Activated T-helper 2 cell treated with anti-CD3 and anti-CD28 coated beads, Interferon-gamma antibody, Interleukin-2, Interleukin-4, amounts not matched to agents 10 μg/mL and 5 μg/mL and 100 μg/mL, durations not matched to agents 14 hours and 24 hours and 36 hours (primary cell): ENCODE data around the gene USP32. TPM values are rescaled to one million over a fixed set of nuclear protein-coding genes. Genes with fewer than 3 reads are reported as not detected.
"Not testable (repeated sequence)": the region's sequence is repeated elsewhere in the genome, so short reads cannot be mapped to it uniquely, and the experiment has no call there.

ENCODE experiments used
- DNase-seq: peaks from one replicate; pipeline ENCODE4 v3.0.0; 2021; ENCODE audit warnings: low spot score
- H3K27ac Mint-ChIP-seq: one replicate; pipeline ENCODE4 v1.8.0; 2021; ENCODE audit warnings: mixed read lengths
- H3K27me3 Mint-ChIP-seq: one replicate; pipeline ENCODE4 v1.8.0; 2021; ENCODE audit warnings: low read depth, mixed read lengths
- H3K36me3 Mint-ChIP-seq: one replicate; pipeline ENCODE4 v1.8.0; 2021; ENCODE audit warnings: low read depth, mixed read lengths
- H3K4me1 Mint-ChIP-seq: one replicate; pipeline ENCODE4 v1.8.0; 2021; ENCODE audit warnings: low read depth, mixed read lengths
- H3K4me3 Mint-ChIP-seq: one replicate; pipeline ENCODE4 v1.8.0; 2021; ENCODE audit warnings: low read depth, mild to moderate bottlenecking, moderate library complexity, mixed read lengths
- H3K9me3 Mint-ChIP-seq: one replicate; pipeline ENCODE4 v1.8.0; 2021; ENCODE audit warnings: mixed read lengths
- intact Hi-C: fragments of 100-400 bp; cut with micrococcal nuclease; formaldehyde crosslinking; loops from one replicate; pipeline ENCODE4 v1.15.1; 2023
- total RNA-seq: library from RNA; stranded (reverse); gene quantifications from 2 replicates; pipeline ENCODE4 v1.2.3, GENCODE V29; 2022

Gene USP32
- total RNA-seq, 1 donor from 2014 or later = 31.9 TPM

DNA sequence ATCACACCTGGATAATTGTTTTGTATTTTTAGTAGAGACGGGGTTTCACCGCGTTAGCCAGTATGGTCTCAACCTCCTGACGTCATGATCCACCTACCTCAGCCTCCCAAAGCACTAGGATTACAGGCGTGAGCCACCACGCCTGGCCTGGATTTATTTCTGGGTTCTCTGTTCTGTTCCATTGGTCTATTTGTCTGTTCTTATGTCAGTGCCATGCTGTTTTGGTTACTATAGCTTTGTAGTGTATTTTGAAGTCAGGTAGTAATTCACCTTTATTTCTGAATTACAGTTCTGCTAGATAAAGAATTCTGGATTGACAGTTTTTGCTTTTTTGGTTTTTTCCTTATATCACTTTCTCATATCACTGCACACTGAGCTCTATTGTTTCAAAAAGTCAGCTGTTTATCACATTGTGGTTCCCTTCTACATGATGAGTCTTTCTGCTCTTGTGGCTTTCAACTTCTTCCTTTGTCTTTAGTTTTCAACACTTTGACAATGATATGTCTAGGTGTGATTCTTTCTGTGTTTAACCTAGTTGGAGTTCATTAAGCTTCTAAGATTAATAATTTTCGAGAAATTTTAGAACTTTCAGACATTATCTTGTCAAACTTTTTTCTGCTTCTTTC, 144.0 kb downstream of the USP32 start:
- peaks cover 4% of the 10 kb centered on the region for H3K4me1 Mint-ChIP-seq
- H3K4me3 Mint-ChIP-seq = no peak overlapping the region
- DNase-seq = no peak
- peaks cover 10% of the 10 kb centered on the region for H3K9me3 Mint-ChIP-seq
- H3K36me3 Mint-ChIP-seq = peaks cover 33% of the 10 kb centered on the region
- intact Hi-C loops = no loop called here
- no peak overlapping the region for H3K27ac Mint-ChIP-seq
- H3K27me3 Mint-ChIP-seq = no peaks in the 10 kb centered on the region

DNA sequence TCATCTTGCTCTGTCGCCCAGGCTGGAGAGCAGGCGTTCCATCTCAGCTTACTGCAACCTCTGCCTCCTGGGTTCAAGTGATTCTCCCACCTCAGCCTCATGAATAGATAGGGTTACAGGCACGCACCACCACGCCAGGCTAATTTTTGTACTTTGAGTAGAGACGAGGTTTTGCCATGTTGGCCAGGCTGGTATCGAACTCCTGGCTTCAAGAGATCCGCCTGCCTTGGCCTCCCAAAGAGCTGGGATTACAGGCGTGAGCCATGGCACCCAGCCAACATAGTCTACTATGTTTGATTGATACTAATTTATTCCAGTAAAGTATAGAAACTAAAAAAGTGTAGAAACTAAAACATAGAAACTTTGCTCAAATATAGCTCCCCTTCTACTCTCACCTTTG, 147.3 kb downstream of the USP32 start:
- DNase-seq = no peak
- Mint-ChIP-seq H3K4me3 (no peak overlapping the region), H3K27me3 (no peaks in the 10 kb centered on the region), H3K27ac (no peak overlapping the region), H3K4me1 (peaks cover 2% of the 10 kb centered on the region), H3K9me3 (peaks cover 10% of the 10 kb centered on the region), H3K36me3 (peaks cover 27% of the 10 kb centered on the region)
- intact Hi-C loops = no loop called here

DNA sequence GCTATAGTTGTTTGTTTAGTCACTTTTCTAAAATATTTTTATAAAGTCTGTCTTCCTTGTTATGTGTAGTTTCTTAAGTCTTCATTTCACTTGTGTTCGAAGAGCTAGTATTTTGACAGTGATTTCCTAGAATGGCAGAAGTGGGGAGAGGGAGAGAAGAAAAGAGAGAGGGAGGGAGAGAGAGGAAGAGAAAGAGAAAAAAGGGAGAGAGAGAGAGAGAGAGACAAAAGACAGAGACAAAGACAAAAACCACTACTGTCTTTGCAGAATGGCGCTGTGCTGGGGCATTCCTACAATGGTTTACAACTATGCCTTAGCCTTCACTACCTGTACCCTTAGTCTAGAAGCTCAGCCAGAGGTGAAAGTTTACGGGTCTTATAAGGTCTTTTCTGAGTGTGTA, 151.6 kb downstream of the USP32 start:
- Mint-ChIP-seq H3K27me3 (no peaks in the 10 kb centered on the region), H3K4me1 (no peaks in the 10 kb centered on the region), H3K27ac (no peak overlapping the region), H3K36me3 (peaks cover 5% of the 10 kb centered on the region), H3K9me3 (no peaks in the 10 kb centered on the region), H3K4me3 (no peak overlapping the region)
- intact Hi-C loops = no loop called here
- DNase-seq = no peak

DNA sequence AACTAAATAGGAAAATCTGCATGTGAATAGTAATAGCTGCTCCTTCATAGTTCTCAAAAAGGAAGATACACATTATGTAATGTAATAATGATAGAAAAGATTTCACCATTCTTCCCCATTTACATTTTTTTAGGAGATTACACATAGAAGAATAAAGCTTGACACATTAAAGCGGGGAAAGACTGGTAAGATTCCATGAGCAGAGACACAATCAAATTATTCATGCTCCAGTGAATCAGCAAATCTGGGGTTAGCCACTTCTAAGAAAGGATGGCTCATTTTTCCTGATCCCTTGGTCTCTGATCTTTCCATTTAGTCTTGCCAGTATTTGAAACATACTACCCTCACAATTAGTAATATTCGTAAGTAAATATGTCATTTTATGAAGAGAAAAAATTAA, 160.2 kb downstream of the USP32 start:
- Mint-ChIP-seq H3K36me3 (peaks cover 6% of the 10 kb centered on the region), H3K27ac (no peak overlapping the region), H3K27me3 (no peaks in the 10 kb centered on the region), H3K9me3 (no peaks in the 10 kb centered on the region), H3K4me1 (peaks cover 1% of the 10 kb centered on the region), H3K4me3 (no peak overlapping the region)
- intact Hi-C loops = loop anchor here (10.0 kb wide), 1 partner anchor 203 kb away; no protein-coding TSS in a partner anchor
- DNase-seq = no peak

DNA sequence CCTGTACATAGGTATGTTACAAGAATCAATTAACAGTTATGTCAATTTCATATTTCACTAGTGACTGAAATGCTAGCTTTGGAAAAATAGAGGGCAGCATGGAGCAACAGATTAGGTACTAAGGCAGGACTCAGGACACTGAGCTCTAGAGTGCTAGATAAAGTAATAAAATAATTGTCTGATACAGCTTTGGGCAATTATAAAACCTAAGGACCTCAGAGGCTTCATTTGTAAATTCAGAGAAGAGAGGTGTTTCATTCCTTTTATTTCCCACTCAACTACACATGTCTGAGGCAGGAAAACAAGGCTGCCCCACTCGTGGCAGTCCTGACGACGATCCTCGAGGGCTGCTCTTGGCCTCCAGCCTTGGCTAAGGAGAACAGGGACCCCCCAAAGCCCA, 160.7 kb downstream of the USP32 start:
- peaks cover 1% of the 10 kb centered on the region for H3K4me1 Mint-ChIP-seq
- H3K27me3 Mint-ChIP-seq = no peaks in the 10 kb centered on the region
- no peaks in the 10 kb centered on the region for H3K9me3 Mint-ChIP-seq
- intact Hi-C loops = loop anchor here (10.0 kb wide), 1 partner anchor 204 kb away; no protein-coding TSS in a partner anchor
- no peak for DNase-seq
- H3K4me3 Mint-ChIP-seq = no peak overlapping the region
- no peak overlapping the region for H3K27ac Mint-ChIP-seq
- H3K36me3 Mint-ChIP-seq = peaks cover 6% of the 10 kb centered on the region

DNA sequence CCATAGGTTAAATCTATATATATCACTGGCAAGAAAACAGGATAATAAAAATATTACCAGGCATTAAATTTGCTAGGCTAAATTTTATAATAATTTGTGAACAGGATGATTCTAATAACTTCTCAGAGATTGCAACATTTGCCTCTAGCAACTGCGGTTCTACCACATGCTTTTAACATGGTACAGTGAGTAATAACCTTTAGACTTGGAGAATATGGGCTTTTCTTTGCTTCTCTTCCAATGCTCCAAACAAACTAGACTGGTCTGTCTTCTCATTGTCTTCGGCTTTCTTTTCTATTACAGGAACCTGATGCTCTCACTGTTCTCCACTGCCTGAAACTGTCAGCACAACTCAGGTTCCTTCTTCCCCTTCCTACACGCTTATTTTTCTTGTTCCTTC, 161.6 kb downstream of the USP32 start:
- Mint-ChIP-seq H3K4me1 (peaks cover 1% of the 10 kb centered on the region), H3K4me3 (no peak overlapping the region), H3K27me3 (no peaks in the 10 kb centered on the region), H3K36me3 (peaks cover 6% of the 10 kb centered on the region), H3K9me3 (no peaks in the 10 kb centered on the region), H3K27ac (no peak overlapping the region)
- intact Hi-C loops = loop anchor here (10.0 kb wide), 1 partner anchor 204 kb away; no protein-coding TSS in a partner anchor
- no peak for DNase-seq

DNA sequence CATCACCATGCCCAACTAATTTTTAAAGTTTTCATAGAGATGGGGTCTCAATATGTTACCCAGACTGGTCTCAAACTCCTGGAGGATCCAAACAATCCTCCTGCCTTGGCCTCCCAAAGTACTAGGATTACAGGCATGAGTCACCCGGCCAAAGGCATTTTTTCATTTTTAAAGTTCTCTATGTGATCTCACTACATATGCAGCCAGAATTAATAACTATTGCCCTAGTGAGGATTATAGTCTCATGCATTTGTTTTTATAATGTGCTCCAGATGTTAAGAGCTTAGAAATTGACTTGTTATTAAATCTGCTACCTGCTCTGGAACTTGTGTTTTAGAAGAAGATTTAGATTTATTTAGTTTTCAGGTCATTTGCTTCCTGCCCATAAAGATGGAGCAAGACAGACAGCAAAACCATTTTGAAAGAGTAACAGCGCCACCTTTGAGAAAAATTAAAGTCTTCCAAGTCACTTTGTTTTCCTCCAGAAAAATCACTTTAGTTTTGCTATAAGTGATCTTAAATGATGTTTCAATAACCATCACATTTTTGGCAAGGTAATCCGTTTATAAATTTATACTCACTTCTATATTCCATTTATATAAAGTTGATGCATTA, 162.6 kb downstream of the USP32 start:
- intact Hi-C loops = no loop called here
- Mint-ChIP-seq H3K4me3 (no peak overlapping the region), H3K27me3 (no peaks in the 10 kb centered on the region), H3K27ac (no peak overlapping the region), H3K36me3 (peaks cover 7% of the 10 kb centered on the region), H3K9me3 (no peaks in the 10 kb centered on the region), H3K4me1 (peaks cover 1% of the 10 kb centered on the region)
- DNase-seq = no peak

DNA sequence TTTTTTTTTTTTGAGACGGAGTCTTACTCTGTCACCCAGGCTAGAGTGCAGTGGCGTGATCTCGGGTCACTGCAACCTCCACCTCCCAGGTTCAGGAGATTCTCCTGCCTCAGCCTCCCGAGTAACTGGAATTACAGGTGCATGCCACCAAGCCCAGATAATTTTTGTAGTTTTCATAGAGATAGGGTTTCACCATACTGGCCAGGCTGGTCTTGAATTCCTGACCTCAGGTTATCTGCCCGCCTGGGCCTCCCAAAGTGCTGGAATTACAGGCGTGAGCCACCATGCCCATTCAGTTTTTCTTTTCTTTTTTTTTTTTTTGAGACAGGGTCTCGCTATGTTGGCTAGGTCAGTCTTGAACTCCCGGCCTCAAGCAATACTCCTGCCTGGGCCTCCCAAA, 164.7 kb downstream of the USP32 start:
- H3K27me3 Mint-ChIP-seq, H3K4me1 Mint-ChIP-seq, DNase-seq, H3K4me3 Mint-ChIP-seq, H3K9me3 Mint-ChIP-seq, H3K27ac Mint-ChIP-seq, intact Hi-C loops: not testable (repeated sequence)
- H3K36me3 Mint-ChIP-seq = peaks cover 12% of the 10 kb centered on the region

DNA sequence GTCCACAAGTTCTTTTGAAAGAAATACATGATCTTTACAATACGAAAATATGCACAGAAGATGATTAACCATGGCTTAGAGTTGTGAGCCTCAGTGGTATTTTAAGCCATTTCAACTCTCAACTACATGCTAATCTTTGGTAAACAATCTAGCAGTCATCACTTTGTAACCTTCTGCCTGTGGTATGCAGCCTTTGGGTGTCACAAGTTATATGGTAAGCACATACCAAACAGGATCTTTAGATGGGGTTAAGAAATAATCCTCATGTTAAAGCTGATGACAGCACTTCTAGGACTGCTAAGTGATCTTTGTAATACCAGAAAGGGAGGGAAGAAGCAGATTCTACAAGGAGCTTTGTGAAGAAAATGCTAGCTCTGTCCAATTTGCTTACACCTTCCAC, 167.9 kb downstream of the USP32 start:
- H3K4me1 Mint-ChIP-seq = no peaks in the 10 kb centered on the region
- peaks cover 21% of the 10 kb centered on the region for H3K36me3 Mint-ChIP-seq
- H3K27ac Mint-ChIP-seq = no peak overlapping the region
- H3K4me3 Mint-ChIP-seq = no peak overlapping the region
- H3K9me3 Mint-ChIP-seq = no peaks in the 10 kb centered on the region
- intact Hi-C loops = no loop called here
- DNase-seq = no peak
- H3K27me3 Mint-ChIP-seq = no peaks in the 10 kb centered on the region

DNA sequence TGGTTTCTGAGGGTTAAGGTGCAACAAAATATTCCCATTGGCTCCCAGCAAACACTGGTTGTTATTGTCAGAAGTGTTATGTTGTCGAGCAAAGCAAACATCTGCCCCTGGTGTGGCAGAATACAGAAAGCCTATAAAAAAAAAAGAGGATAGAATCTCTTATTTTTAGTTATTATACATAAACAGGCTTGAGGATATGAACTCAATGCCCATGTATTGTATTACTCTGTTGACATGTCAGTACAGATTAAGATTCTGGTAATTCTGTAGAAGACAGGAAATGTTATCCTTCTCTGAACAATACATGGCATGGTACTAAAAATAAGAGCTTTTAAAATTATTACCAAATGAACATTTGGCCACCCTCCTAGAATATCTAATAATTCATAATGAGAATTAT, 168.5 kb downstream of the USP32 start:
- H3K27ac Mint-ChIP-seq = no peak overlapping the region
- intact Hi-C loops = no loop called here
- no peak overlapping the region for H3K4me3 Mint-ChIP-seq
- H3K27me3 Mint-ChIP-seq = no peaks in the 10 kb centered on the region
- H3K9me3 Mint-ChIP-seq = no peaks in the 10 kb centered on the region
- peaks cover 26% of the 10 kb centered on the region for H3K36me3 Mint-ChIP-seq
- no peaks in the 10 kb centered on the region for H3K4me1 Mint-ChIP-seq
- no peak for DNase-seq

DNA sequence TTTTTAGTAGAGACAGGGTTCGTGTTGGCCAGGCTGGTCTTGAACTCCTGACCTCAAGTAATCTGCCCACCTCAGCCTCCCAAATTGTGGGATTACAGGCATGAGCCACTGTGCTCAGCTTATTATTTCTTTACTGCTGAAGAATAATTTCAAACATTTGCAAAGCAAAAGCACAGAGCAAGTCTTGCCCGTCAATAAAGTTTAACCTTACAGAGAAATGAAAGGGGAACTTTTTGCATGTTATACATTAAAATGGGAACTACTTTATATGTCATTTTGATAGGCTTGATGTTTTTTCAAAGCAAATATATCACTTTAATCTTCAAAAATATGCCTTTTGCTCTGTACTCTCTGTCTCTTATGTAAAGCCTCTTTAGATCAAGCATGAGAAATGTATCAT, 173.2 kb downstream of the USP32 start:
- H3K27me3 Mint-ChIP-seq, intact Hi-C loops, H3K4me1 Mint-ChIP-seq, DNase-seq, H3K4me3 Mint-ChIP-seq, H3K9me3 Mint-ChIP-seq, H3K27ac Mint-ChIP-seq: not testable (repeated sequence)
- H3K36me3 Mint-ChIP-seq = peaks cover 20% of the 10 kb centered on the region

DNA sequence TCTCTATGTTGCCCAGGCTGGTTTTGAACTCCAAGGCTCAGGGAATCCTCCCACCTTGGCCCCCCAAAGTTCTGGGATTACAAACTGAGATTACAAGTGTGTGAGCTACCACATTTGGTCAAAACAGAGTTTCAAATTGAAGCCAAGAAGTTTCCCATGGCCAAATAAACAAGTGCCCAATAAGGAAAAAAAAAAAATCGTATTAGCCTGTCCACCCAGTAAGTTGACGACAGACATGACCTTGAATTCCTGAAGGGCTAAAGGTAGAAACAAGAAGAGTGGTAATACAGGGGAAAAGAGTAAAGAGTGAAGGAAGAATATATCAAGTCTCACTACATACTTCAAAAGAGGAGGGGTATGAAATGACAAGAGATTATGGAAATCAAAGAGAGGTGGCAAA, 176.0 kb downstream of the USP32 start:
- H3K4me1 Mint-ChIP-seq, DNase-seq, H3K4me3 Mint-ChIP-seq, intact Hi-C loops, H3K27me3 Mint-ChIP-seq, H3K27ac Mint-ChIP-seq, H3K9me3 Mint-ChIP-seq: not testable (repeated sequence)
- H3K36me3 Mint-ChIP-seq = peaks cover 12% of the 10 kb centered on the region

DNA sequence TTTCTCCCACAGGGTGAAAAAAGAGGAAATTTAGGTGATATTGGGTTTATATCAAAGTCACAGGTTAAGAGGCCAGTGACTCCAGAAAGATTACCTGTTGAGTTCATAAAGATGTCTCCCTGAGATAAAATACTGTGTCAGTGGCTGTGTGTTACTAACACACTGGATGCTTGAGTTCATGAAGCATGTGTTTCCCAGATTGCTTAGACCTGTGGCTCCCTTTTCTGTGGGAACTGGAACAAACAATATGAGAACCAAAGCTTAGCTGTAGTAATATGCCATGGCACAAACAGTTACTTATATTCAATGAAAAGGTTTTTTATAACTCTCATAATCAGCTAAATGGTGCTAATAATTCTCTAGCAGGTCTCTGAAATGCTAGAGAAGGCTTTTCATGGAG, 180.7 kb downstream of the USP32 start:
- DNase-seq, H3K9me3 Mint-ChIP-seq, H3K4me1 Mint-ChIP-seq, H3K4me3 Mint-ChIP-seq, H3K27me3 Mint-ChIP-seq, intact Hi-C loops, H3K36me3 Mint-ChIP-seq, H3K27ac Mint-ChIP-seq: not testable (repeated sequence)
